ENCODE data around the gene LAMTOR1.

The LAMTOR1 gene

GRCh38 chr11:72116019-72116755, 13.1 kb upstream of the LAMTOR1 start:
- DNase-seq (ENCODE audit: low read depth): no peak

GRCh38 chr11:72114570-72114969, 11.5 kb upstream of the LAMTOR1 start:
- no peak for DNase-seq (ENCODE audit: low read depth)

GRCh38 chr11:72112978-72113808, 10.1 kb upstream of the LAMTOR1 start:
- no peak for DNase-seq (ENCODE audit: low read depth)

GRCh38 chr11:72112143-72112977, 9.3 kb upstream of the LAMTOR1 start, which contains the start of gene ANAPC15:
ANAPC15 (minus strand) TSS chr11:72112695; CDS start chr11:72111276, 1,419 bp downstream.
- peak; percentile 99 for DNase-seq (ENCODE audit: low read depth)

GRCh38 chr11:72111300-72112142, 8.4 kb upstream of the LAMTOR1 start:
- DNase-seq (ENCODE audit: low read depth): no peak

GRCh38 chr11:72105888-72106287, 2.8 kb upstream of the LAMTOR1 start, which contains the start of gene TOMT:
TOMT (plus strand) TSS chr11:72105924; CDS start chr11:72105952, 28 bp downstream.
- no peak for DNase-seq (ENCODE audit: low read depth)

GRCh38 chr11:72103754-72104167, 664 bp upstream of the LAMTOR1 start:
- DNase-seq (ENCODE audit: low read depth): no peak

- DNase-seq (ENCODE audit: low read depth): no peak
Observed at GRCh38 chr11:72102631-72102945, 509 bp downstream of the LAMTOR1 start.

GRCh38 chr11:72102162-72102561, 935 bp downstream of the LAMTOR1 start:
- no peak for DNase-seq (ENCODE audit: low read depth)

- DNase-seq (ENCODE audit: low read depth): no peak
Observed at GRCh38 chr11:72100462-72100861, 2.6 kb downstream of the LAMTOR1 start.

- no peak for DNase-seq (ENCODE audit: low read depth)
Observed at GRCh38 chr11:72100009-72100408, 3.1 kb downstream of the LAMTOR1 start.

GRCh38 chr11:72098741-72099140, 4.4 kb downstream of the LAMTOR1 start:
- no peak for DNase-seq (ENCODE audit: low read depth)

- DNase-seq (ENCODE audit: low read depth): peak; percentile 49
Observed at GRCh38 chr11:72091292-72091691, 11.8 kb downstream of the LAMTOR1 start.

GRCh38 chr11:72088076-72088808, 14.9 kb downstream of the LAMTOR1 start:
- DNase-seq (ENCODE audit: low read depth): no peak

- DNase-seq (ENCODE audit: low read depth): no peak
Observed at GRCh38 chr11:72085621-72086351, 17.3 kb downstream of the LAMTOR1 start.

GRCh38 chr11:72084965-72085364, 18.1 kb downstream of the LAMTOR1 start:
- DNase-seq (ENCODE audit: low read depth): no peak

- DNase-seq (ENCODE audit: low read depth): no peak
Observed at GRCh38 chr11:72084076-72084475, 19.0 kb downstream of the LAMTOR1 start.

GRCh38 chr11:72083414-72083813, 19.7 kb downstream of the LAMTOR1 start:
- no peak for DNase-seq (ENCODE audit: low read depth)

GRCh38 chr11:72081821-72082453, 21.2 kb downstream of the LAMTOR1 start:
- DNase-seq (ENCODE audit: low read depth): no peak
